NOMO-1 (cell line): ENCODE measurements around the gene RNF224.

ENCODE experiments used
- DNase-seq, 2 experiments: peaks; one replicate each; lab custom pipeline; 2025; ENCODE audit not compliant: unreplicated experiment in 2 of 2; lab: John Stamatoyannopoulos, UW

RNF224 gene

DNA sequence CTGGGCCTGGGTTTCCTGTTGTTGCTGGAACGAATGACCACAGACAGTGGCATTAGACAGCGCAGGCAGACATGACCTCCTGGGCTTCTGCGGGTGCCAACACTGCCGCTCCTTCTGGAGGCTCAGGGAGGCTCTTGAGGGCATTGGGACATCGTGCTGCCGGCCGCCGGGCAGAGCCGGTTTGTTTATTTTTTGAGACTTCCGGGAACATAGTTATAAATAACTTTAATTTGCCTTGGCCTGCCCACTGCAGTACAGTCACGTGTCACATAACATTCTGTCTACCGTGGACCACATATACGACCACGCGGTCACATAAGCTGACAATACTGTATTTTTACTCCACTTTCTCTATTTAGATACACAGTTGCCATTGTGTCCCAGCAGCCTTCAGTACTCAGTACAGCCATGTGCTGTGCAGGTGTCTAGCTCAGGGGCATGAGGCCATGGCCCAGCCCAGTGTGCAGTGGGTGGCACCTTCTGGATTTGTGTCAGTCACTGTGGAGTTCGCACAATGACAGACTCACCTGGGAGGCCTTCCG, 42.0 kb downstream of the RNF224 start:
- DNase-seq, result peak; percentile 83 to 90

- no peak for DNase-seq
These were observed 43.8 kb downstream of the RNF224 start for GRCh38 chr9:137270929-137271695.

DNA sequence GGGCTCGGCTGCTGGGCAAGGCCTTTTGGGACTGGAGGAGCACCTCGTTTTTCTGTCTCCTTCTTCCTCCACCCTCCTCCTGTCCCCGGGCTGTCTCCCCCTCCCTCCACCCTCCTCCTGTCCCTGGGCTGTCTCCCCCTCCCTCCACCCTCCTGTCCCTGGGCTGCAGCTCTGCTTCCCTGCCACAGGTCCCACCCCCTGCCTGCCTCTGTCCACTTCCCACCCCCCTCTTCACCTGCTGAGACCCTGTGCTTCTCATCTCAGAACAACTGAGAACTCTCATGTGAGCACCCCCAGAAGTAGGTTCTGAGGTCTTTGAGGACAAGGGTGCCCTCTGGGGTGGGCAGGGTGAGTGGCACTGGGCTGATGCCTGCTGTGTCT, 44.4 kb downstream of the RNF224 start:
- no peak for DNase-seq

- no peak for DNase-seq
These were observed 45.2 kb downstream of the RNF224 start for GRCh38 chr9:137272241-137273094.

DNA sequence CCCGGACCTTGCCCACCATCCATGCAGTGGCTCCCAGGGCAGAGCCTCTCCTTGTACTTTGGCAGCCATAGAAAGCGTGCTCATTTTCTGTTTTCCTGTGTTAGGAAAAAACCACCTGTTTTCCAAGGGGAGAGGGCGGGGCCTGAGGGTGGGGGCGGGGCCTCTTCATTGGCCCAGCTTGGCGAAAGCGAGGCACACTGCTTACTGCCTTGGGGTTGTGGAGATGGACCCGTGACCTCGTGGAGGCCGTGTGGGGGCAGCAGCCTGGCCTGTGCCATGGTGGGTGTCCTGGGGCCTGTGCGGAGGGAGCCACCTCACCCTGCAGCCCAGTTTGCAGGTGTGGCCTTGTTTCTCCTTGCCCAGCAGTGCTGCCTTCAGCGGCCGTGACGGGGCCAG, 45.8 kb downstream of the RNF224 start:
- no peak for DNase-seq

GRCh38 chr9:137273611-137274320, 46.5 kb downstream of the RNF224 start:
- DNase-seq, result no peak

GRCh38 chr9:137275203-137275587, 47.9 kb downstream of the RNF224 start:
- no peak for DNase-seq

GRCh38 chr9:137275588-137276472, 48.5 kb downstream of the RNF224 start:
- DNase-seq, result no peak

DNA sequence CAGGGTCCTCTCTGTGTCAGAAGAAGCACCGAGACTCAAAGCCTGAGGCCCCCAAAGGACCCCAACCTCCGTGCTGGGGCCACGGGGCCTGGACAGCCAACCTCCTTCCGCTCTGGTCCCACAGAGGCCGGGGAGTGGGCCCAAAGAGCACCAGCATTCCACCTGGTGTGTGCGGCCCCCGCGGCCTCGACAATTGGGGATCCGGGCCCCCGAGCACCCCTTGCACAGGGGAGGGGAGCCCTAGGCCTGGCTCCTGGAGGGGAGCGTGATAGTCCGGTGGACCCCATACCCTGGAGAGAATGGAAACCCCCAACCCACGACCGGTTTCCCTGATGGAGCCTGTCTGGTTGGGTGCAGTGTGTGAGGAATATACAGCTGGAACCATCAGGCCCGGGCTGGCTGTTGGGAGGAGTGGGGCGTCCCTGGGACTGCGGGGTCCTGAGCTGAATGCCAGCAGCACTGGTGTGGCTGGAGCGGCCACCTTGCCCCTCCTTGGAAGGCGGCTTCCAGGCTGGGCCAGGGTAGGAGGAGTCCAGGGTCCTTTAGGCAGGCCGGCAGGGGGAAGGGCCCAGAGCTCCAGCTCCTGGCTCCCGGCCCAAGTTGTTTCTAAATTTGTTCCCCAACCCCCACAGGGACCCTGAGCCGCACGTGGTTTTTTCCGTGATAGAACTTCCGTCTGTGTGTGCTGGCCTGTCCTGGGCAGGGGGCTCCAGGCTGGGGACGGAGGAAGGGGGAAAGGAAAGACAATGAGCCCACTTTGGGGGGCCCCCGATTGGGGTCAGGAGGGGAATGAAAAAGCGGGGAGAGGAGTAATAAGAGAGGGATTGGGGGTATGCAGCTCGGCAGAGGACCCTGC, 49.4 kb downstream of the RNF224 start:
- peak; percentile 78 to 84 for DNase-seq

- DNase-seq, result peak; percentile 95 to 98
These were observed 50.2 kb downstream of the RNF224 start, which contains the start of gene TOR4A for GRCh38 chr9:137277329-137278041. Gene TOR4A (plus strand): TSS chr9:137277726. CDS start chr9:137278690, 964 bp downstream.

GRCh38 chr9:137278061-137278701, 50.9 kb downstream of the RNF224 start:
- DNase-seq, result peak; percentile 53 to 64
